ENCODE results near the gene RANBP1. TPM values are rescaled to one million over a fixed set of nuclear protein-coding genes. Genes with fewer than 3 reads are reported as not detected.

Gene RANBP1
- total RNA-seq, 4 donors from 2014 or later = 116 to 180 (median 140) TPM

DNA sequence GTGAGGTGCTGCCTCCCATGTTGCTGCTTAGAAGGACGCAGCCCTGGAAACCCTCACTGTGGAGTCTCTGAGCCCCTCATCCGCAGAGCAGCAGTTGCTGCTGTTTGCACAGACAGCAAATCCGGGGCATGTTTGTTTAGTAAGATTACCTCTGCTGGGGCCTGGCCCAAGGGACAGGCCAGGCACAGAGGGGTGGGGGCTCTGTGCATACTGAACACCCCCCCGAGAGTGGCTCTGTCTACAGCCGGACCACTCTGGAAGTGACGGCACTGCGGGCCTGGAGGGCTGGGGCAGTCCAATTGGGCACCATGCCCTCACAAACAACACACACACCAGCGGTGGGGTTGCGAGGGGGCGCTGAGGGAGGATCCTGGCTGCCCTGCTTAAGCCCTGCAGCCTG is 57.9 kb downstream of the RANBP1 start:
- H3K36me3 ChIP-seq = no peaks in the 10 kb centered on the region
- peaks cover 0 to 6% (median 0%) of the 10 kb centered on the region in 4 donors for H3K27me3 ChIP-seq
- H3K9me3 ChIP-seq = no peaks in the 10 kb centered on the region
- H3K4me1 ChIP-seq = no peaks in the 10 kb centered on the region
- 84% methylated on average over 6 of the region's 10 CpGs for WGBS
- no peak overlapping the region for H3K4me3 ChIP-seq
- DNase-seq (ENCODE audit: extremely low spot score) = no peak
- TF ChIP-seq EP300 (IDR thresholded peaks at IDR 0.05) = no peak
- TF ChIP-seq CTCF (IDR thresholded peaks at IDR 0.05) = no peak
- no peak for TF ChIP-seq POLR2A (IDR thresholded peaks at IDR 0.05; ENCODE audit: low read depth)
- no peak for TF ChIP-seq POLR2AphosphoS5 (IDR thresholded peaks at IDR 0.05)
- no peak overlapping the region for H3K27ac ChIP-seq (replicated peaks in 1 of 4)
- intact Hi-C loops (cut with DNase I) = no loop called here

DNA sequence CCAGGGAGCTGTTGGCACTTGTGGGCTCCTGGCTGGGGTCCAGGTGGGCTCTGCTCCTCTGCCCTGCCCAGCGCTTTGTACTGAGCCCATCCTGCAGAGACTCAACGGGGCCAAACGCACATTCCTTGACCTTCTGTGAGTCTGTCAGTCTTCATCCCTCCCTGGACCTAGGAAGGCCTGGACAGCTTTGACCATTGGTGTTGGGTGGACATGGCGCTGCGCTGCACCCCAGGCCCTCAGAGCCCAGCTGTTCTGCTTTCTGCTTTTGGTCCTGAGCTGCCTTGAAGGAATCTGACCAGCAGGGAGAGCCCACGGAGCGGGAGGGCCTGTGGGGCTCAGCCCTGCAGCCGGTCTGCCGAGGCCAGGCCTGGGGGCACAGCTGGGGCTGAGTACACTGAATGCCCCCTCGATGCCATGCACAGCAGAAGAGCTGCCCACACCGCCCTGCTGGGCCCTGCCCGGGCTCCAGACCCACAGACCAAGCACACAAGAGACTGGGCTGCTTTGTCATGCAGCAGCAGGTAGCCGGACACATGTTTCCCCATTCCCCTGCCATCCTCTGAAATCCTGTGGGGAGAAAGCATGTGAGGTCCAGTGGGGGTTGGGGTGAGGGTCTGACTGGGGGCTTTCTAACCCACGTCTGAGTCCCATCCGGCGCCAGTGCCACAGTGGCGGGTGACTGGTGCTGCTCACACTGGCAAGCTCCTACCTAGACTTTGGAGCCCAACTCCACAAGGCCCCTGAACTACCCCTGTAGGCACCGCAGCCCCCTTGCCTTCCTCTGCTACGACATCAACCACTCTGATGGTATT is 59.1 kb downstream of the RANBP1 start:
- intact Hi-C loops (cut with DNase I) = no loop called here
- TF ChIP-seq POLR2AphosphoS5 (IDR thresholded peaks at IDR 0.05) (no peak), POLR2A (IDR thresholded peaks at IDR 0.05; ENCODE audit: low read depth) (no peak), CTCF (IDR thresholded peaks at IDR 0.05) (peak in 1 of 3 experiments; percentile 7)
- WGBS = 53% methylated on average over 12 of the region's 19 CpGs

GRCh38 chr22:20175597-20175900 is 59.6 kb downstream of the RANBP1 start:
- no peak for DNase-seq (ENCODE audit: extremely low spot score)
- Histone ChIP-seq H3K4me1 (no peaks in the 10 kb centered on the region), H3K4me3 (no peak overlapping the region), H3K9me3 (no peaks in the 10 kb centered on the region), H3K36me3 (no peaks in the 10 kb centered on the region), H3K27me3 (peaks cover 0 to 5% (median 0%) of the 10 kb centered on the region in 4 donors), H3K27ac (replicated peaks in 1 of 4) (no peak overlapping the region)
- TF ChIP-seq POLR2A (IDR thresholded peaks at IDR 0.05; ENCODE audit: low read depth) (no peak), EP300 (IDR thresholded peaks at IDR 0.05) (no peak), CTCF (IDR thresholded peaks at IDR 0.05) (no peak), POLR2AphosphoS5 (IDR thresholded peaks at IDR 0.05) (no peak)
- intact Hi-C loops (cut with DNase I) = no loop called here
- 49% methylated on average over 12 of the region's 12 CpGs for WGBS

More for the DNA sequence above, 59.1 kb downstream of the RANBP1 start:
- H3K9me3 ChIP-seq = no peaks in the 10 kb centered on the region
- no peak for DNase-seq (ENCODE audit: extremely low spot score)
- H3K4me3 ChIP-seq = no peak overlapping the region
- H3K27me3 ChIP-seq = peaks cover 0 to 7% (median 0%) of the 10 kb centered on the region in 4 donors
- no peak overlapping the region for H3K27ac ChIP-seq (replicated peaks in 1 of 4)
- H3K4me1 ChIP-seq = no peaks in the 10 kb centered on the region
- no peaks in the 10 kb centered on the region for H3K36me3 ChIP-seq

DNA sequence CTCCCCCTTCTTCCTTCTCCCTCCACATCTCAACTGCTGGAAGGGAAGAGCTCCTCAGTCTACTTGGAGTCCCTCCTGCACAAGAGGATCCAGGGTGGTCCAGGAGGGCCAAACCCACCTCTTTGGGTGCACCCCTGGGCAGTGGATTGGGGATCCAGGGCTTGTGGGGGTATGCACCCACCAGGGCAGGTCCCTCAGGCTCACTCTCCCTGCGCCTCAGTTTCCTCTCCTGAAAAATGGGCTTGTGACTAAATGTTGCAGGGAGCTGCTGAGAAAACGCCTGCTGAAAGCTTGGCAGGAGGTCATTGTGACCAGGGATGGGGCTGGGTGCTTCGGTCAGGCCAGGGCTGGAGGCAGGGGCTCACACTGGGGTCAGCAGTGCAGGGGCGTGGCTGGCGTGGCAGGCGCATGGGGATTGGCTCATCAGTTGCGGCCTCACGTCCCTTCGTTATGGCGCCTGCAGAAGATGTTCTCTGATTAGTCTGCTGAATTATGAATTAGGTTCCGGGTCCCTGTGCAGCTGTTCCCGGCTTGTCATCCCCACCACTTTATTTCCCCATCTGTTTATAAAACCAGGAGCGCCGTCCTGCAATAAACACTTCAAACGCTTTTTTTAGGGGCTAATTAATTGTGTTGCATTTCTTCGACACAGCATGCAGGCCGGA is 60.6 kb downstream of the RANBP1 start:
- intact Hi-C loops (cut with DNase I) = no loop called here
- Histone ChIP-seq H3K27ac (replicated peaks in 1 of 4) (no peak overlapping the region), H3K4me1 (no peaks in the 10 kb centered on the region), H3K36me3 (no peaks in the 10 kb centered on the region), H3K4me3 (no peak overlapping the region), H3K9me3 (no peaks in the 10 kb centered on the region), H3K27me3 (peaks cover 0 to 5% (median 0%) of the 10 kb centered on the region in 4 donors)
- 85% methylated on average over 14 of the region's 17 CpGs for WGBS
- no peak for TF ChIP-seq POLR2AphosphoS5 (IDR thresholded peaks at IDR 0.05)
- no peak for TF ChIP-seq POLR2A (IDR thresholded peaks at IDR 0.05; ENCODE audit: low read depth)
- no peak for TF ChIP-seq EP300 (IDR thresholded peaks at IDR 0.05)
- TF ChIP-seq CTCF (IDR thresholded peaks at IDR 0.05) = no peak
- no peak for DNase-seq (ENCODE audit: extremely low spot score)

Small RNA genes lying within 50 kb of the gene (small RNA-seq; reads per million reads assigned to genes)
- gene MIR6816 = 0 to 0.17 (median 0) reads per million in 3 donors
- 0 reads per million in 3 donors for gene RF00017
- gene RF00599 = 0 reads per million in 3 donors

Other genes with a start within 250 kb of the RANBP1 start
- 100 to 1,000 TPM; 141 to 231 (median 196) TPM for gene COMT, start 174.3 kb upstream of the RANBP1 start, total RNA-seq
- gene TXNRD2, start 174.3 kb upstream of the RANBP1 start, total RNA-seq = 10 to 100 TPM; 12.9 to 27.2 (median 23.9) TPM
- gene ARVCF, start 99.3 kb upstream of the RANBP1 start, total RNA-seq = 10 to 100 TPM; 31.1 to 55.8 (median 44.6) TPM
- gene TANGO2, start 95.0 kb upstream of the RANBP1 start, total RNA-seq = 10 to 100 TPM; 37.1 to 44.4 (median 42.3) TPM
- gene DGCR8, start 35.9 kb upstream of the RANBP1 start, total RNA-seq = 10 to 100 TPM; 16.9 to 26.6 (median 19.6) TPM
- gene TRMT2A, start 1.1 kb downstream of the RANBP1 start, total RNA-seq = 10 to 100 TPM; 34.0 to 36.7 (median 35.0) TPM
- 10 to 100 TPM; 11.8 to 33.2 (median 23.8) TPM for gene ZDHHC8, start 15.7 kb downstream of the RANBP1 start, total RNA-seq
- gene CCDC188, start 35.0 kb downstream of the RANBP1 start, total RNA-seq = 1 to 10 TPM in 1 of 4 donors, under 1 TPM in 3; 0.17 to 1.4 (median 0.64) TPM
- 1 to 10 TPM in 2 of 4 donors, not detected in 2; 1.8 to 2.2 TPM for gene RTN4R, start 152.2 kb downstream of the RANBP1 start, total RNA-seq
- gene DGCR6L, start 204.0 kb downstream of the RANBP1 start, total RNA-seq = 10 to 100 TPM; 41.5 to 73.0 (median 52.9) TPM